Caki2 (cell line): ENCODE data around the gene AGPAT1. TPM values are rescaled to one million over a fixed set of nuclear protein-coding genes. Genes with fewer than 3 reads are reported as not detected.

Source experiments
- DNase-seq: peaks from one replicate; pipeline ENCODE4 v3.0.0-alpha.2; 2015; ENCODE audit warnings: low read depth
- in situ Hi-C: cut with HindIII; loops from 2 replicates; pipeline ENCODE4 v1.10.0; 2016; ENCODE audit warnings: low sequenced_read_pairs, low pct_unique_long_range_greater_than_20kb, mixed read lengths
- total RNA-seq: library from RNA; depleted of rRNA; stranded (reverse); fragments of >200 nt; shearing (Covaris generic); gene quantifications from 2 replicates; pipeline ENCODE4 v1.2.3, GENCODE V29; 2014; ENCODE audit warnings: low replicate concordance

Gene AGPAT1
- total RNA-seq, 1 experiment from 2014 or later: 61.0 TPM

DNA sequence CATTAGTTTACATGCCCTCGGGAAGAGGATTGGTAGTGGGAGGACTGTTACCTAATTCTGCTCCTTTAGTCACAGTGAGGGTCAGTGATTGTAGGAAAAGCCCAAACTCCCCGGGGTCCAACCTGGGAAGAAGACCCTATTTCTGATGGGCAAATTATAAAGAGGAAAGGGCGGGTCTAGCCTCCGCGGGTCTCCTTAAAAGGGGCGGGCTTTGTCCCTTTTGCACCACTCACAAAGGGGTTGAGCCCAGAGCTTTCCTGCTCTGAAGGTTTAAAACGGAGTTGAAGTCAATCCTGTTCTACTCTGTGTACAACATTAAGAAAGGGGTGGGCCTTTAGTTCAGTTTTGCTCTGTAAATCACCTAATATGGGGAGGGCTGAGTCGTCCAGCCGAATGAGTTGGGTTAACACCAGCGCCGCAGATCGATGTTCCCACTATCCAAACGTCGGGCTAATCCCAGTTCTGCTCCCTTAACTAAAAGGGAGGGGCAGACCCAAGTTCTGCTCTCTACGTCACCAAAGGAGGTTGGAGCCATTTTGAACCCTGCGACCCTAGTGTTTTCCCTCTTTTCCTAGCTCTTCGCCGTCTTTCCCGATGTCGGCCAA, 1.4 kb upstream of the AGPAT1 start:
- DNase-seq: peak; percentile 76
- in situ Hi-C loops: no loop called here

DNA sequence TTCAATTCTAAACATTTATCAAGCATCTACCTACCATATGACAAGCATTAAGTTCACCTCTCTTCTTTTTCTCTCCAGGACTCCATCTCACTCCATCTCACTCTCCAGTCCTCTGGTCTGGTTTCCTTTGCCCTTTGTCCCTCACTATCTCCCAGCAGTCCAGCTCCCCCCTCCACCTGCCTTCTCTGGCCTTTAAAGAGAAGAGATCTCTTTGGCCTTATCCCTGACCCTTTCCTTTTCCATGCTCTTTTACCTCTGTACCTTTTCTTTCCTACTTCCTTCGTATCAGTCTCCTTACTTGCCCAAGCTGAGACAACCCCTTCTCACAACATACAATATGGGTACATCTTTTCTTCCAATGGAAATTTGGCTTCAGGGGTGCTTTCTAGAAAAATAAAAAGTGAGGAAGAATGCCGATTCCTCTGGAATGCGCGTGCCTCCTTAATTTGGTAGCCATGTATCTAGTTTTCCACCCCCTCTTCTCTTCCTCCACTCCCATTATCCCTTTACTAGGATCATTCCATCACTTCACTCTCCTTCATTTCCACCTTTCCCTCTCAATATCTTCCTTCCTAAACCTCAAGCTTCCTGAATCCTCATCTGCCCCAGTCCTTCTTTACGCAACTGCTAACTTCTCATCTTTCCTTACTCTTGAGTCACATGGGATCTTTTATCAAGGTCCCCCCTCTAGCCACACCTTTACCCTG, 745 bp upstream of the AGPAT1 start:
- no peak for DNase-seq
- in situ Hi-C loops: no loop called here

DNA sequence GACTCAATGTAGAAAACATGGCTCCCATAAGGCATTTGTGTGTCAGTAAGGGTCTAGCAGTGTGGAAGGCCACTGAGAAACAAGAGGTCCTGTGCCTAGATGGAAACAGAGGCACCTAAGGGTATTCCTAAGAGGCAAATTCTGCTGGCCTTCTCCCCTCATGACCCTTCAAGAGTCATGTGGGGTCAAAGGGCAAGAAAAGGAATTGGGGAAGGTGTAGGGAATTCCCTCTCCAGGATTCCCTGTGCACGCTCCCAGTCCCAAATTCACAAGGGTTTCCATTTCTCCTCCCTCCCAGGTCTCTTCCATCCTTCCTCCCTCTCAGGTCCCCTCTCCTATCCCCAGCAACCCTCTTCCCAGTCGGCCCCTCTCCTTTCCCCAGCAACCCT, 568 bp downstream of the AGPAT1 start:
- in situ Hi-C loops: no loop called here
- DNase-seq: no peak

DNA sequence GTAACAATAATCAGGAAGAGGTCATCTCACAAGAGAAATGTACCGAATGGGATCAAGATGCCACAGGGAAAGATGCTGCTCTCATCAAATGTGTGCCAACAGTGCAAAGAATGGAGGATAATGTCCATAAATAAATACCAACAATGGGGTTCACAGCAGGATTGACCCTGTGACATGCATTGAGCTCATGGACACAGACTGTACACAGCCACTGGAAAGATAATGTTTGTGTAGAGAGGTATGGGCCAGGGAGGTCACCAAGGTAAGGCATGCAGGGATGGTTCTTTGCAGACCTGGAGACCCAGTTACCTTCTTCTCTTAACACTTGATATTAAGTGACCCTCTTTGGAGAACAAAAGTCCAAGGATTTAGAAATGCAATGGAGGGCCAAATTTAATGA, 1.5 kb downstream of the AGPAT1 start:
- in situ Hi-C loops: no loop called here

DNA sequence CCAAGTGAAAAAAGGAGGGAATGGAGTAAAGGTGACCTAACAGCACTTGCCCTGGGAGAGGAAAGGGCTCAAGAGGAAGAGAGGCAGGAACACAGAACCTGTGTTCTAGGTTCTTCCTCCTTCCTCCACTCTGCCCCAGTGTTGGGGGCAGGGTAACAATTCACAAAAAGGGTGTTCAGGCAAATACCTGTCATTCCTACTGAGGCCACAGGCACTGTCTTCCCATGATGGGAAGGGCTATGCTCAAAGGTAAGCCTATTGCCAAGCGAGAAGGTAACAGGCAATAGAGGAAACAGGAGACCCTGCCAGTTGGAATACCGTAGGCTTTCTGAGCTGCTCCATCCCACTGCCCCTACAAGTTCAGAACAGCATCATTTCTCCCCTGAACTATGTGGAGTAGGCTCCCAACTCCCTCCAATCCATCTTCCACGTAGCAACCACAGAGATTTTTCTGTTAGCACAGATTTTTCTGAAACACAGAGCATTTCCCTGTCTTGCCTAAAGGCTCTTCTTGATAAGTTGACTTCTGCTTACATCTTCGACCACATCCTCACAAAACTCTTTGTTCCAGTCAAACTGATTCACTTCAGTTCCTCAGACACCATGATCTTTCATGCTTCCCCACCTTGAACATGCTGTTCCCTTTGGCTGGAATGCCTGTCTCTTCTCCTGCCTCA, 2.7 kb downstream of the AGPAT1 start:
- in situ Hi-C loops: no loop called here
- no peak for DNase-seq

More for the DNA sequence above, 1.5 kb downstream of the AGPAT1 start:
- DNase-seq: no peak

DNA sequence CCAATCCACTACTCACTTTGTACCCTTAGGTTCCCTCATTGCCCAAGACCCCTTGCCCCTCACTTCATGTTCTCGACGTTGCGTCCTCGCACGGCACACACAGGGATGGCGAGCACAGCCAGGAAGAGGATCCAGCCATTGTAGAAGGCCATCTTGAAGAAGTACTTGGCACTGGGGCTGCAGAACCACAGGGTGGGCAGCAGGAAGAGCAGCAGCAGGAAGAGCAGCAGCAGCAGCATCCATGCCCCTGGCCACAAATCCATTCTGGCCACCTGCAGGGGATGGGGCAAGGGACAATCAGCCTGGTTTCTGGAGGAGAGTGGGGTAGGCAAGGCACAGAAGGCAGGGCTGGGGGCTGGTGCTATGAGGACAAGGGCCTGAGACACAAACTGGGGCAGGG, 4.7 kb downstream of the AGPAT1 start:
- DNase-seq: no peak
- in situ Hi-C loops: no loop called here

DNA sequence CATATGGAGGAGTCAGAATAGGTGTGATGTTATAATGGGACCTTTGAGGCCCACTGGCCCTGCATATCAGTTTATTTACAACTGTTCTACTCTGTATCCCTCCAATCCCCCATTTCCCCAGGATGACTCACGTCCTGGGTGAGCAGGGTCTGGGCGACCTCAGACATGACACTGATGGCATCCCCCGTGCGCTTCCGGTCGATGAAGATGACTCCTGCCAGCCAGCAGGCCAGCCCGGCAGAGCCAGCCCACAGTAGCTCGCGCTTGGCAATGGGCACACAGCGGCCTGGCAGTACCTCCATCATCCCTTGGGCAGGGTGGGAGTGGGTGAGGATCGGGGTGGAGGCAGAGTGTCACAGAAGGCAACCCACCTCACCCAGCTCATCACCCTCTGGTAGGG, 5.6 kb downstream of the AGPAT1 start:
- DNase-seq: no peak
- in situ Hi-C loops: no loop called here

DNA sequence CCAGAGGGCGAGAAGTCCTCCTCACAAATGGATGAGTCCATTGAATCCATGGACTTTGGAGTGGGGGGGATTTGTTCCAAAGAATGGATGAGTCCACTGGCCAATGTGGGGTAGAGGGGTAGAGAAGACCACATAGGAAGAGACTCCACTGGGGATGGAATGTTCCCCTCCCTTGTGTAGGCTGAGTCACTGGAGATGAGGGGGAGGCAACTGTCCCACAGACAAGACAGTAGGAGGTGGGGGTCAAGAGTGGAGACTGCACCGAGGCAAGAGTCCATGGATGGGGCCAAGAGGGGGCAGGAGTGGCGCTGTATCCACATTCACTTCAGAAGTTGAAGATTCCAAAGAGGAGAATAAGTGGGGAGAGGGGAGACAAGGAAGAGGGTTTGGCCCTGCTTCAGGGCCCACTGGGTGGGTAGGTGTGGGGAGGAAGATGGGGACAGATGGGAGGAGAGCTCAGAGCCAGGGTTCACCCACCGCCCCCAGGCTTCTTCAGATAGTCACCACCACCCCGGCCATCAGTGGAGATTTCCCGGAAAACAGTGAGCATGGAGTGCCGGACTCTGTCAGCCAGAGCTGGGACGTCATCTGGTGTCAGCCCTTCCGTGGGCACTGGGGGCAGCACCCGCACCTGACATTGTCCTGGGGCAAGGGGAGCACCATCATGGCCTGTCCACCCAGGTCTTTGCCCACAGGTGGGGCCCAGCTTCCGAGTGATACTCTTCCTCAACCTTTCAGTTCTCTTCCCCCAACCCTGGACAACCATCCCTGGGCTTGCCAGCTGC, 6.9 kb downstream of the AGPAT1 start:
- no peak for DNase-seq
- in situ Hi-C loops: no loop called here

DNA sequence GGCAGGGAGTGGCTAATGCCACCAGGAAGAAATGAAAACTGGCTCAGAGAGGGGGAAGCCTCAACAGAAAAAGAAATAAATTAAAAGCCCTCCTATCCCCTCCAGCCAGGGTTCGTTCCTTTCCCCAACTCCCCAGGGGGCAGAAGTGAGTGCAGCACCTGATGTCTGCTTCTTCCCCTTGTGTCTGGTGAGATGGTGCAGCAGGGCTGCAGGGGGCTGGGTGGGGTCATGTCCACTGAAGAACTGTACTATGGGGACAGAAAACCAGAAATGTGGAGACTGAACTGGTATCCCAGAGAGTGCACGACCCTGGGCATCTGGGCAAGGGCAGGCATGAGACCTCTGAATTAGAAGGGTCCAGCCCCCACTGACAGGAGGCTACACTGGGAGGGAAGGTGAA, 7.5 kb downstream of the AGPAT1 start:
- no peak for DNase-seq
- in situ Hi-C loops: no loop called here

DNA sequence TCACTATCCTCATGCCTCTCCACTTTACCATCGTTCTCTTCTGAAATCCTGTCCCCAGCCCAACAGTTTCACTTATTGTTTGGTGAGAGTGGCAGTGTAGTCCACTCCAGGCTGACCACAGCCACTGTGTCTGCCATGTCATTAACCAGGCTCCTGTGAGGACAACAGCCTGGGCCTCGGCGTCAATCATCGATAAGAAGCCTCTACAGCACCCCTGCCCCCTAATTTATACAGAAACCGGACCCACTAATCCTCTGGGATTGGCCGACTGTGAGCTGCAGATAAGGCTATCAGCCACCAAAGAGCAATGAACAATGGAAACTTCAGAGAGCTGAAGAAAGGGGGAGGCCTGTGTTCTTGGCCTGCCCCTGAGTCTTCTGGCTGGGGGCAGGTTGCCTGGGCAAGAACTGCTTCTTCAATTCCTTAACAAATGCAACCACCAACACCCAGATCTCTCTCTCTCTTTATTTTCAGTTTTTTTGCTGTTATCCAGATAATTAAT, 8.1 kb downstream of the AGPAT1 start:
- in situ Hi-C loops: no loop called here

DNA sequence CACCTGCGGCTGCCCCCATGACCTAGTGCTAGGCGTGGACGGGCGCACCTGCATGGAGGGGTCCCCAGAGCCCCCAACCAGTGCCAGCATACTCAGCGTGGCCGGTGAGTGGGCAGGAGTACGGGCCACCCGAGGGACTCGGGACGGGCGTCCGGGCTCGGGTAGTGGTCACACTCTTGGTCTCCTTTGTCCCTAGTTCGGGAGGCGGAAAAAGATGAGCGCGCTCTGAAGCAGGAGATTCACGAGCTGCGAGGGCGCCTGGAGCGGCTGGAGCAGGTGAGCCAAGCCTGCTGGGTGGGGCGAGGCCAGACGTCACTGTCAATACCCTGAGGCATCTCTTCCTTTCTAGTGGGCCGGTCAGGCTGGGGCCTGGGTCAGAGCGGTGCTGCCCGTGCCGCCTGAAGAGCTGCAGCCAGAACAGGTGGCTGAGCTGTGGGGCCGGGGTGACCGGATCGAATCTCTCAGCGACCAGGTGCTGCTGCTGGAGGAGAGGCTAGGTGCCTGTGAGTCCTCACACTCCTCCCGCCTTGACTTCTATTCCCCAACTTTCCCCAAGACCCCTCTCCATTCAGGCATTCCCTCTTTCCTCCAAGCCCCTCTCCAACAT, 8.6 kb downstream of the AGPAT1 start:
- DNase-seq: no peak

More for the DNA sequence above, 8.1 kb downstream of the AGPAT1 start:
- no peak for DNase-seq

DNA sequence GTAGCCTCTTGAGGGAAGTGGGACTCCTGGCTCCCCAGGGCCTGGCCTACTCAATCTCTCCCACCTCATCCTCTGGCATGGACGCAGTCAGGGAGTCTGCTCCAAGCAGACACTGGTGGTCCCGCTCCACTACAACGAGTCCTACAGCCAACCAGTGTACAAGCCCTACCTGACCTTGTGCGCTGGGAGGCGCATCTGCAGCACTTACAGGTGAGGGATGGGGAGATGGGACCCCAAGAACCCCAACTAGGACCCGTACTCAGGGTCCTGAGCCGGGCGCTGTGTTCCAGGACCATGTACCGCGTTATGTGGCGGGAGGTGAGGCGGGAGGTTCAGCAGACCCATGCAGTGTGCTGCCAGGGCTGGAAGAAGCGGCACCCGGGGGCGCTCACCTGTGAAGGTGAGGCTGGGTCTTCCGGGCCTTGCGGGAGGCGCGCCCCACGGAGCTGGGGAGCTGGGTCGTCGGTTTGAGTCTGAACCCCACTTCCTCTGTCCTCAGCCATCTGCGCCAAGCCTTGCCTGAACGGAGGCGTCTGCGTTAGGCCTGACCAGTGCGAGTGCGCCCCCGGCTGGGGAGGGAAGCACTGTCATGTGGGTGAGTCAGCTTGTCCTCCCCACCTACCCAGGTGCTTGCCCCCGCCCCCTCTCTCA, 9.3 kb downstream of the AGPAT1 start:
- no peak for DNase-seq

More for the DNA sequence above, 8.6 kb downstream of the AGPAT1 start:
- in situ Hi-C loops: no loop called here

DNA sequence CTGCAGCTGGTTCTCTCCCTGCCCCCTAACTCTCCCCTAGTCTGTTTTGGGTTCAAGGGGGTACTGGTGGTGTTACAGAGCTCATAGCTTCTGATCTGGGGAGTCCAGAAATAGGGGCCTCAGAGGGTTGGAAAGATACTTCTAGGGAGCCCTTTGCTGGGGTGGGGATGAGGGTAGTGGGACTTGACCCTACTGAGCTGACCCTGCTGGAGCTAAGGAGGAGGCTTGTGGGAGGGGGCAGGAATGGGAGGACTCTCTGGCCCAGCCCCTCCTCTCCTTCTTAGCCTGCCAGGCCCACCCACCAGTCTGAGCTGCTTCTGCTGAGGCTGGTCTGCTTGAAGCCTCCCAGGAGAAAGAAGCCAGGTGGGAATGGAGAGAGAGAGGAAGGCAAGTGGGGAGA, 11.6 kb downstream of the AGPAT1 start, which contains the start of gene EGFL8:
Gene EGFL8 (plus strand): TSS at position 301 of the 400 bp plus-strand sequence. CDS start 1,571 bp downstream, outside the sequence.
- no peak for DNase-seq
- in situ Hi-C loops: no loop called here

More for the DNA sequence above, 9.3 kb downstream of the AGPAT1 start:
- in situ Hi-C loops: no loop called here

DNA sequence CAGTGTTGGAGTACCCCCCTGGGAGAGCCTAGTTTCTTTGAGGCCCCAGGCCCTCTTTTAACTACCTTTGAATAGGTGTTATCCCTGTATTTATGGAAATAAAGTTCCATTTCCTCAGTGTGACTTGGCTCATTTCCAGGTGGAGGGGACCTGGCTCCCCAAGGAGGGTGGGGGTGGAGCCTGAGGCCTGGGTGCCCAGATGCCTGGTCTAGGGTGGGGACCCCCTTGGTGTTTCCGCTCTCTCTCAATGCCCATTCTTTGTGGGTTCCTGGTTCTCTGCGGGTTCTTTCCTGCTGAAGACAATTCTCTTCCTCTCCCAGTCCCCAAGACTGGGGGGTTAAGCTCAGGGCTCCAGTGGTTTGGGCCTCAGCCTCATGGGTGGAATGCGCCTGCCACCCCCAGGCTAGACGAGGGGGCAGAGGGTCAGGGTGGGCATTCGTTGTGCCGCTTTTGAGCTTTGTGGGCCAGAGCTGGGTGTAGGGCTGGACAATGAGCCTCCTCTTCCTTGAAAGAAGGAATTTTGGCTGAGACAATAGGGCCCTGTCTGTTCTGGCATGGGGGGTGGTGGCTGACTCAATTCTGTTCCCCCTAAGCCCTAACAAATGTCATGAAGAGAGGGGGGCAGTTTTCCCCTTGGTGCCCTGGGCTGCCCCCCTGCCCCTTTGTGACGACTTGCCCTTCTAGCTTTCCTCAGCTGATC, 12.2 kb downstream of the AGPAT1 start:
- DNase-seq: no peak
- in situ Hi-C loops: no loop called here

DNA sequence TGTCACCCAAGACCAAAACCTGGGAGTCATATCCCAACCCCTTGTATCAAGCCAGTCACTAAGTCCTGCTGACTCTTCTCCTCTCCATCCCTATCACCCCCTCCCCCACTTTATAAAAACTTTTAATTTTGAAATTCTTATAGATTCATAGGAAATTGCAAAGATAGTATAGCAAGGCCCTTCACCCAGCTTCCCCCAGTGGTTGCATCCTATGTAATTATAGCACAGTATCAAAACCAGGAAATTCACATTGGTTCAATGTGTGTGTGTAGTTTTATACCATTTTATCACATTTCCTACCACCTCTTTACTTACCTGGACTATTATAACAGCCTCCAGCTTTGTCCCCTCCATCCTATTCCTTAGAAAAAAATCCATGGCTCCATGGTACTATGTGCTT, 17.8 kb downstream of the AGPAT1 start:
- in situ Hi-C loops: no loop called here

DNA sequence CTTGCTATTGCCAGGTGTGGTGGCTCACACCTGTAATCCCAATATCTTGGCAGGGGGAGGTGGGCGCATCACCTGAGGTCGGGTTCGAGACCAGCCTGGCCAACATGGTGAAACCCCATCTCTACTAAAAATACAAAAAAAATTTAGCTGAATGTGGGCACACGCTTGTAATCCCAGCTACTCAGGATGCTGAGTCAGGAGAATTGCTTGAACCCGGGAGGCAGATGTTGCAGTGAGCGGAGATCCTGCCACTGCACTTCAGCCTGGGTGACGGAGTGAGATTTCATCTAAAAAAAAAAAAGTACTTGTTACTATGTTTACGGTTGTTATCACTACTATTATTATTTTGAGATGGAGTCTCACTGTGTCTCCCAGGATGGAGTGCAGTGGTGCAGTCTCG, 19.0 kb downstream of the AGPAT1 start:
- no peak for DNase-seq
- in situ Hi-C loops: no loop called here

More for the DNA sequence above, 17.8 kb downstream of the AGPAT1 start:
- DNase-seq: no peak

DNA sequence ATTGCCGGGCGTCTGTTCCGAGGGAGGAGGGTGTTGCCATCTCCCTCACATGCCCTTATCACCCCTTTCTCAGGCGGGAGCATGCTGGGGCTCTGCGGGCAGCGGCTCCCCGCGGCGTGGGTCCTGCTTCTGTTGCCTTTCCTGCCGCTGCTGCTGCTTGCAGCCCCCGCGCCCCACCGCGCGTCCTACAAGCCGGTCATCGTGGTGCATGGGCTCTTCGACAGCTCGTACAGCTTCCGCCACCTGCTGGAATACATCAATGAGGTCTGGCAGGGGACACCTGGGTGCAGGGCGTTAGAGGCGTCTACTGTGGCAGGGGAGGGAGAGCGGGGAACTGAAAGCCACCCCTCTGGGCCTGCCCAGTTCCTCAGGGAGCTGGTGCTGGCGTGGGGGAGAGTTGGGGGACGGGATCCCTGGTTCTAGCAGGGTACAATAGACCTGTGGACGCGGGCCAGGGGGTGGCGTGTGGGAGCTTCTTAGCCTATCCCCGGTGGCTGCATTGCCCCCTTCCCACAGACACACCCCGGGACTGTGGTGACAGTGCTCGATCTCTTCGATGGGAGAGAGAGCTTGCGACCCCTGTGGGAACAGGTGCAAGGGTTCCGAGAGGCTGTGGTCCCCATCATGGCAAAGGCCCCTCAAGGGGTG, 21.2 kb downstream of the AGPAT1 start:
- peak; percentile 77 for DNase-seq
- in situ Hi-C loops: no loop called here
